ENCODE measurements around the gene DCAKD. TPM values are rescaled to one million over a fixed set of nuclear protein-coding genes. Genes with fewer than 3 reads are reported as not detected.

The DCAKD gene
- polyA plus RNA-seq, 1 donor from 2014 or later = 68.5 TPM

DNA sequence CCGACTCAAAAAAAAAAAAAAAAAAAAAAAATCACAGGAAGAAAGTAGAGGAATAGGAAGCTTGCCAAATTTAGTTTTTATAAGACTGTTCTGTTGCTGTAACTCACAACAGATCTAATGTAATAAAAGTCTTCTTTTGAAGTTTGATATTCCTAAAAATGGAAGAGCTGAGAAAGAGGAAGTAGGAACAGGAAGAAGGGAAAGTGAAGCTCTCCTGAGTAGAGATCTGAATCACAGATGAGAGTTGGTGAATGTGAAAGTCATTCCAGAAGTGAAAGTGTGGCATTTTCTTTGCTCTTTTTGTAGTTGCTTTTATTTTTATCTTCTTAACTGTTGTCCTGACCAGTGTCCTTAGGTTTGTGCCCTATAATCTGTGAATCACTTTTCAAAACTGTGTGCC is 11.8 kb upstream of the DCAKD start:
- H3F3A ChIP-seq (ENCODE audit: insufficient read depth, low read length, poor library complexity, severe bottlenecking) = no peaks in the 10 kb centered on the region
- H3K9me3 ChIP-seq (ENCODE audit: low read length) = no peaks in the 10 kb centered on the region
- no peak overlapping the region for H3K4me2 ChIP-seq (ENCODE audit: low read length)
- H4K20me1 ChIP-seq (ENCODE audit: insufficient read depth) = no peaks in the 10 kb centered on the region
- H3K9ac ChIP-seq (ENCODE audit: low read length) = no peak overlapping the region
- no peak overlapping the region for H3K27ac ChIP-seq (ENCODE audit: low read length)
- peaks cover 24% of the 10 kb centered on the region for H3K79me2 ChIP-seq (replicated peaks; ENCODE audit: insufficient read depth, low read length)
- no peak overlapping the region for H2AFZ ChIP-seq (ENCODE audit: low read depth, low read length)
- no peaks in the 10 kb centered on the region for H3K9me2 ChIP-seq (ENCODE audit: insufficient read depth, low read length)
- no peak overlapping the region for H3K4me3 ChIP-seq (ENCODE audit: low read length)
- no peak for TF ChIP-seq REST (IDR thresholded peaks at IDR 0.05; ENCODE audit: borderline replicate concordance)
- no peak for TF ChIP-seq MXI1 (conservative IDR thresholded peaks at IDR 0.05; ENCODE audit: poor library complexity, severe bottlenecking)
- TF ChIP-seq TAF1 (IDR thresholded peaks at IDR 0.05; ENCODE audit: low read depth) = no peak
- no peak for TF ChIP-seq EZH2 (IDR thresholded peaks at IDR 0.05; ENCODE audit: borderline replicate concordance, insufficient read depth, low read length, poor library complexity, severe bottlenecking)
- TF ChIP-seq RAD21 (conservative IDR thresholded peaks at IDR 0.05) = no peak
- TF ChIP-seq EP300 (conservative IDR thresholded peaks at IDR 0.05; ENCODE audit: poor library complexity, severe bottlenecking) = no peak
- no peak for TF ChIP-seq POLR2AphosphoS5 (IDR thresholded peaks at IDR 0.05)
- TF ChIP-seq, protein P1, sequence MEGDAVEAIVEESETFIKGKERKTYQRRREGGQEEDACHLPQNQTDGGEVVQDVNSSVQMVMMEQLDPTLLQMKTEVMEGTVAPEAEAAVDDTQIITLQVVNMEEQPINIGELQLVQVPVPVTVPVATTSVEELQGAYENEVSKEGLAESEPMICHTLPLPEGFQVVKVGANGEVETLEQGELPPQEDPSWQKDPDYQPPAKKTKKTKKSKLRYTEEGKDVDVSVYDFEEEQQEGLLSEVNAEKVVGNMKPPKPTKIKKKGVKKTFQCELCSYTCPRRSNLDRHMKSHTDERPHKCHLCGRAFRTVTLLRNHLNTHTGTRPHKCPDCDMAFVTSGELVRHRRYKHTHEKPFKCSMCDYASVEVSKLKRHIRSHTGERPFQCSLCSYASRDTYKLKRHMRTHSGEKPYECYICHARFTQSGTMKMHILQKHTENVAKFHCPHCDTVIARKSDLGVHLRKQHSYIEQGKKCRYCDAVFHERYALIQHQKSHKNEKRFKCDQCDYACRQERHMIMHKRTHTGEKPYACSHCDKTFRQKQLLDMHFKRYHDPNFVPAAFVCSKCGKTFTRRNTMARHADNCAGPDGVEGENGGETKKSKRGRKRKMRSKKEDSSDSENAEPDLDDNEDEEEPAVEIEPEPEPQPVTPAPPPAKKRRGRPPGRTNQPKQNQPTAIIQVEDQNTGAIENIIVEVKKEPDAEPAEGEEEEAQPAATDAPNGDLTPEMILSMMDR (IDR thresholded peaks at IDR 0.05; ENCODE audit: poor library complexity, severe bottlenecking) = no peak
- TF ChIP-seq SMC3 (conservative IDR thresholded peaks at IDR 0.05; ENCODE audit: poor library complexity) = no peak
- no peaks in the 10 kb centered on the region for H3K27me3 ChIP-seq (ENCODE audit: insufficient read depth, low read depth, low read length)
- H3K36me3 ChIP-seq (ENCODE audit: insufficient read depth, low read length) = no peaks in the 10 kb centered on the region

- Histone ChIP-seq H2AFZ (ENCODE audit: low read depth, low read length) (peak overlapping the region; percentile 80), H3K4me2 (ENCODE audit: low read length) (peak overlapping the region; percentile 96), H3K9me2 (ENCODE audit: insufficient read depth, low read length) (no peaks in the 10 kb centered on the region), H3K9ac (ENCODE audit: low read length) (peak overlapping the region; percentile 79), H3K36me3 (ENCODE audit: insufficient read depth, low read length) (no peaks in the 10 kb centered on the region), H4K20me1 (ENCODE audit: insufficient read depth) (no peaks in the 10 kb centered on the region), H3K27me3 (ENCODE audit: insufficient read depth, low read depth, low read length) (no peaks in the 10 kb centered on the region), H3K4me3 (ENCODE audit: low read length) (peak overlapping the region; percentile 74), H3K79me2 (replicated peaks; ENCODE audit: insufficient read depth, low read length) (peaks cover 24% of the 10 kb centered on the region), H3K9me3 (ENCODE audit: low read length) (no peaks in the 10 kb centered on the region), H3K27ac (ENCODE audit: low read length) (peak overlapping the region; percentile 84), H3F3A (ENCODE audit: insufficient read depth, low read length, poor library complexity, severe bottlenecking) (no peaks in the 10 kb centered on the region)
- no peak for TF ChIP-seq SMC3 (conservative IDR thresholded peaks at IDR 0.05; ENCODE audit: poor library complexity)
- TF ChIP-seq TAF1 (IDR thresholded peaks at IDR 0.05; ENCODE audit: low read depth) = no peak
- TF ChIP-seq EZH2 (IDR thresholded peaks at IDR 0.05; ENCODE audit: borderline replicate concordance, insufficient read depth, low read length, poor library complexity, severe bottlenecking) = no peak
- TF ChIP-seq RAD21 (conservative IDR thresholded peaks at IDR 0.05) = no peak
- TF ChIP-seq REST (IDR thresholded peaks at IDR 0.05; ENCODE audit: borderline replicate concordance) = no peak
- no peak for TF ChIP-seq MXI1 (conservative IDR thresholded peaks at IDR 0.05; ENCODE audit: poor library complexity, severe bottlenecking)
- no peak for TF ChIP-seq EP300 (conservative IDR thresholded peaks at IDR 0.05; ENCODE audit: poor library complexity, severe bottlenecking)
- no peak for TF ChIP-seq POLR2AphosphoS5 (IDR thresholded peaks at IDR 0.05)
- TF ChIP-seq, protein P1 (IDR thresholded peaks at IDR 0.05; ENCODE audit: poor library complexity, severe bottlenecking) = no peak
These were observed 10.3 kb upstream of the DCAKD start for GRCh38 chr17:45061606-45062205.
